Frontal cortex (tissue), 4 donors: ENCODE measurements around the gene PLAAT5. TPM values are rescaled to one million over a fixed set of nuclear protein-coding genes. Genes with fewer than 3 reads are reported as not detected.
"Not testable (repeated sequence)": the region's sequence is repeated elsewhere in the genome, so short reads cannot be mapped to it uniquely, and the experiment has no call there.

Source experiments
- DNase-seq, 2 donors: peaks; one replicate each; pipeline ENCODE4 v3.0.0; 2012; ENCODE audit warnings: low spot score in 2 of 2
- FAIRE-seq: peaks from 2 replicates; lab custom pipeline; 2012; peaks lifted over from hg19 to GRCh38; lab: Jason Lieb, UNC
- total RNA-seq: library from RNA; depleted of rRNA; stranded (reverse); fragments of >200 nt; gene quantifications from one replicate; pipeline ENCODE4 v1.2.3, GENCODE V29; 2014
- donor health status: control.
- donor health status: control.
- donor health status: control.

PLAAT5 gene
- total RNA-seq, 1 donor from 2014 or later: 2.4 TPM

- FAIRE-seq (no peak), DNase-seq (no peak)
Observed at GRCh38 chr11:63491240-63491587, 247 bp upstream of the PLAAT5 start.

- FAIRE-seq: no peak
- DNase-seq: peak in 1 of 2 donors; percentile 37
Observed at GRCh38 chr11:63489879-63490278, 1.1 kb downstream of the PLAAT5 start.

- FAIRE-seq (no peak), DNase-seq (no peak)
Observed at GRCh38 chr11:63488789-63489188, 2.2 kb downstream of the PLAAT5 start.

- DNase-seq: no peak
- FAIRE-seq: no peak
Observed at GRCh38 chr11:63485777-63486176, 5.2 kb downstream of the PLAAT5 start.

DNA sequence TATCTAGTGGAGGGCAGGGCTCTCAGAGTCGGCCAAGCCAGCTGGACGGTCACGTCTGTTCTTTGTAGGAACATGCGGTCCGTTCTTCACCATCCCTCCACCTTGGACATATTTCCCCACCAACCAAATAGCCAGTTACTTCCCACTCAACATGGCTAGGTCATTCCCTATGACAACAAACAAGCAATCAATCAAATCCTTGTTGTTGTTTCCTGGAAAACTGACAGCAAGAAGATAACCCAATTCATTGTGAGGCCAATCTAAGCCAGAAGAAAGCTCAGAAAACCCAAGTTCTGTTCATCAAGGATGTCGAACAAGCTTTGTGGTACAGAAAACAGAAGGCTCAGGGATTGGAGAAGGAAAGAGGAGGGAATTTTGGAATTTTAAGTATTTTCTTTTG is 10.9 kb downstream of the PLAAT5 start:
- FAIRE-seq (no peak), DNase-seq (no peak)

DNA sequence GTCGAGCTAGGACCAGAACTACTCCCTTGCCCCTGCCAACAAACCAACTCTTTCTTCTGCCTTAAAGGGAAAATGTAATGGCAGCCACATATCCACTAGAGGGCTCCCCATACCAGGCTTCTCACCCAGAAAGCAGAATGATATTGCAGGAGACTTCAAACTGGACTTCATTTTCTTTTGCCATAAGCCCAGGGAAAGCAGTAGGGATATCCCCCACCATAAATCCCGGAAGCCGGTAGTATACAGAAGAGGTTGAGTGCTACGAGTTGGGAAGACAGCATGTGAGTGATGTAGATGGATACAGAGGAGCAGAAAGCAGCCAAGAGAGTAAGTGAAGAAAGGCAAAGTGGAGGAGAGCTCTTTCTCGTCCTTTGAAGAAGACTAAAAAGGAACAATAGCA is 12.1 kb downstream of the PLAAT5 start:
- FAIRE-seq (peak; percentile 21), DNase-seq (peak; percentile 65 to 66)

DNA sequence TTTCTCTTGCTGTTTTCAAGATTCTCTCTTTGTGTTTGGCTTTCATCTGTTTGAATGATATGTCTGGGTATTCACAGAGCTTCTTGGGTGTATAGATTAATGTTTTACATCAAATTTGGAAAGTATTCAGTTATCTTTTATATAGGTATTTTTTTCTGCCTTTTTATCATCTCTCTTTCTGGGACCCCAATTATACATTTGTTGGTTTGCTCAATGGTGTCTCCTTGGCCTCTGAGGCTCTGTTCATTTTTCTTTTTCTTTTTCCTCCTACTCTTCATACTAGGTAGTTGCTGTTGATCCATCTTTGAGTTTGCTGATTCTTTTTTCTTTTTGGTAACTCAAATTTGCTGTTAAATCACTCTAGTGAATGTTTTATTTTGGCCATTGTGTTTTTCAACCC is 14.3 kb downstream of the PLAAT5 start:
- FAIRE-seq: no peak
- no peak for DNase-seq

DNA sequence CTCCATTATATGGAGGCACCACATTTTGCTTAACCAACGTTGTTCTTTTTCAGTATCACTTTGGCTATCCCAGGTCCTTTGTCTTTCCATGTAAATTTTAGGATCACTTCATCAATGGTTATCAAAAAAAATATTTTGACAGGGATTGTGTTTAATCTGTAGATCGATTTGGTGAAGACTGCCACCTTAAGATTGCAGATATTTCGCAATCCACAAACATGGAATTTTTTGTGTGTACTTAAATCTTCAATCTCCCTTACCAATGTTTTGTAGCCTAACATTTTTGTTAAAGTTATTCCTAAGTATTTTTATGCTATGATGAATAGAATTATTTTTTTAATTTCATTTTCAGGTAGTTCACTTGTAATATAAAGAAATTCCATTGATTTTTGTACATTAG is 18.6 kb downstream of the PLAAT5 start:
- DNase-seq: no peak
- no peak for FAIRE-seq

DNA sequence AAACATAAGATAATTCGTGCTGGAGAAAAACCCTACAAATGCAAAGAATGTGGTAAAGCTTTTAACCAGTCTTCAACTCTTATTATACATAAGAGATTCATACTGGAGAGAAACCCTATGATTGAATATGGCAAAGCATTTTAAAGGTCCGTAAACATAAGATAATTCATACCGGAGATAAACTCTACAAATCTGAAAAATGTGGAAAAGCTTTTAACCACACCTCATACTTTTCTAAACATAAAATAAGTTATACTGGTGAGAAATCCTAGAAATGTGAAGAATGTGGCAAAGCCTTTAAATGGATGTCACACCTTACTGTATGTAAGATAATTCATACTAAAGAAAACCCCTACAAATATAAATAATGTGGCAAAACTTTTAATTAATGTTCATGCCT is 20.7 kb downstream of the PLAAT5 start:
- no peak for FAIRE-seq
- no peak for DNase-seq

- FAIRE-seq: no peak
- DNase-seq: no peak
Observed at GRCh38 chr11:63462137-63462536, 28.8 kb downstream of the PLAAT5 start.

DNA sequence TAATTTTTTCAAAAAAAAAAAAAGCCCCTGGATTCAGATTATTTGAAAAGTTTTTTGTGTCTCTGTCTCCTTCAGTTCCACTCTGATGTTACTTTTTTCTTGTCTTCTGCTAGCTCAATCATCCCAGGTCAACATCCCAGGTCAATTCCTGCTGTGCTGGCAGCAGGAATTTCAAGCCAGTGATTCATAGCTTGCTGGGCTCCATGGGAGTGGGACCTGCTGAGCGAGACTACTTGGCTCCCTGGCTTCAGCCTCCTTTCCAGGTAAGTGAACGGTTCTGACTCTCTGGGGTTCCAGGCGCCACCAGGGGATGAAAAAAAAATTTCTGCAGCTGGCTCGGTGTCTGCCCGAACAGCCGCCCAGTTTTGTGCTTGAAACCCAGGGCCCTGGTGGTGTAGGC is 31.4 kb downstream of the PLAAT5 start:
- DNase-seq: no peak
- no peak for FAIRE-seq

GRCh38 chr11:63448646-63449045 is 42.3 kb downstream of the PLAAT5 start:
- FAIRE-seq: no peak

GRCh38 chr11:63445720-63446119 is 45.2 kb downstream of the PLAAT5 start:
- FAIRE-seq: no peak

More at GRCh38 chr11:63448646-63449045, 42.3 kb downstream of the PLAAT5 start:
- DNase-seq: no peak

DNA sequence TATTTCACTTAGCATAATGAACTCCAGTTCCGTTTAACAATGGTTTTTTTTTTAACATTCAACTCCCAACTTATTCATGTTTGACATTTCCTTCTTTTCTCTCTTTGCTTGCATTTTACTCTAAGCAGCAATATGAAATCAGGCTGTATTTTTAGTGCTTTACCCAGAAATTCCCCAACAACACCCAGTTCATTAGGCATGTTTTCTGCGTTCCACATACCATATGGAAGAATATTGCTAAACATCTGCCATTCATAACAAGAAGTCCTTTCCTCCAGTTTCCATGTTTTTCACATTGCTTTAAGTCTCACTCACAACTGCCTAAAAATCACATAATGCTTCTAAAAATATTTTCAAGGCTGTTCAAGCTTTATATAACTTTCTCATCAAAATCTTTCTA is 45.8 kb downstream of the PLAAT5 start:
- FAIRE-seq: no peak

More at GRCh38 chr11:63445720-63446119, 45.2 kb downstream of the PLAAT5 start:
- DNase-seq: no peak

GRCh38 chr11:63444160-63444559 is 46.8 kb downstream of the PLAAT5 start:
- FAIRE-seq: no peak

More for the DNA sequence above, 45.8 kb downstream of the PLAAT5 start:
- DNase-seq: no peak

DNA sequence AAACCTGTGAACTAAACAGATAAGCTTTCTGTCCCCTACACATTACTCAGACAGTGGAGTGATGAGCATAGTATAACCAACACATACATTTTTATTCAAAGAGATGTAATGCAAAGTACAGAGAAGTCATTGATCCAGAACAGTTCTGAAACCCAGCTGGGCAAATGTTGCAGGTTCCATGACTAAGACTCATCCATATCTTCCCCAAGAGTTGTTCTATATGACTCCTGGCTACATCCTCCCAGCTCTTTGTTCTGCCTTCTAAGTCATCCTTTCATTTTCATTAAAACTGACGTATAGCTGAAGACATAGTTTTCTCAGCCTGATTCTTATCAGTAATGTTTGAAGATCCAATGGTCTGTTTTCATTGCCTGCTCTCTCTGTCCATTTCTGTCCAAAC is 47.3 kb downstream of the PLAAT5 start:
- no peak for FAIRE-seq
- no peak for DNase-seq

More at GRCh38 chr11:63444160-63444559, 46.8 kb downstream of the PLAAT5 start:
- no peak for DNase-seq

- not testable (repeated sequence) for FAIRE-seq
Observed at GRCh38 chr11:63435831-63436230, 55.1 kb downstream of the PLAAT5 start.

GRCh38 chr11:63435351-63435750 is 55.6 kb downstream of the PLAAT5 start:
- not testable (repeated sequence) for DNase-seq, FAIRE-seq

More at GRCh38 chr11:63435831-63436230, 55.1 kb downstream of the PLAAT5 start:
- not testable (repeated sequence) for DNase-seq

- FAIRE-seq, DNase-seq: not testable (repeated sequence)
Observed at GRCh38 chr11:63430731-63431130, 60.2 kb downstream of the PLAAT5 start.

- FAIRE-seq: no peak
- DNase-seq: no peak
Observed at GRCh38 chr11:63427971-63428508, 62.9 kb downstream of the PLAAT5 start.

DNA sequence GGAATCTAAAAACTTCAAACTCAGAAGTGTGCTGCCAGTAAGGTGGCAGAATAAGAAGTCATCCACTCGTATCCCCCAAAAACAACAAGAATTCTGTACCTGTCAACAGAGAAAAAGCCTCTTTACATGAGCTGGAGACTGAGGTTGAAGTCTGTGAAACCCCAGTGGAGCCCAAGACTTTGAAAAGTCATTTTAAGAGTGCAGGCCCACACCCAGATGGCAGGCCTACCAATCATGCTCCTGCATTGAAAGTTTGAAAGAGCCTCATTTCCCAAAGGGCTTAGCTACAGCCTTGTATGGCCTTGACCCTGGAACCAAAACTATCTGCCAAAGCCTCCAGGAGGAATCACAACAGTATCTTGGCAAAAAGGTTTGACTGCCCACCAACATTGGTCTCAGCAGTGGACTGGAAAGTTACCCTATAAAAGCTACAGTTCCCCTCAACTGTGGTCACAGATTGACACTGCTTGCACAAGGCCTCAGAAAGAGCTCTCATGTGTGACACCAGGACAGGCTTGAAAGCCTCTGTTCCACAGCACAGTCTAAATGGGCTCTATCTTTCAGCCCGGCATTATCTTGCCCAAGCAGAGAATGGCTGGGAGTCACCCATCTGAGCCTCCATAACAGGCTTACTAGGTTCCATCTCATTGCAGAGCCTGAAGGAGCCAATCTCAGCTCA is 73.7 kb downstream of the PLAAT5 start:
- DNase-seq: no peak
- FAIRE-seq: no peak
